HUES6 (cell line): ENCODE results near the gene REV1.

ENCODE experiments used
- H3K27ac ChIP-seq: 2 replicates; pipeline ENCODE4 v1.7.0; 2013; ENCODE audit warnings: low read depth, mild to moderate bottlenecking, low read length, inconsistent platforms
- H3K27me3 ChIP-seq: 2 replicates; pipeline ENCODE4 v1.6.1; 2013; ENCODE audit warnings: low read length; ENCODE audit not compliant: control insufficient read depth, insufficient read depth
- H3K36me3 ChIP-seq: 2 replicates; pipeline ENCODE4 v1.6.1; 2013; ENCODE audit warnings: low read length; ENCODE audit not compliant: control insufficient read depth, insufficient read depth
- H3K4me1 ChIP-seq: 2 replicates; pipeline ENCODE4 v1.6.1; 2013; ENCODE audit warnings: low read length; ENCODE audit not compliant: control insufficient read depth, insufficient read depth
- H3K4me3 ChIP-seq: 2 replicates; pipeline ENCODE4 v1.5.1; 2013; ENCODE audit warnings: low read depth, low read length
- H3K9ac ChIP-seq: one replicate; pipeline ENCODE4 v1.6.1; 2013; ENCODE audit warnings: mild to moderate bottlenecking, low read length
- H3K9me3 ChIP-seq: 2 replicates; pipeline ENCODE4 v1.6.1; 2013; ENCODE audit warnings: low read depth, low read length; ENCODE audit not compliant: control insufficient read depth, insufficient read depth

The REV1 gene

DNA sequence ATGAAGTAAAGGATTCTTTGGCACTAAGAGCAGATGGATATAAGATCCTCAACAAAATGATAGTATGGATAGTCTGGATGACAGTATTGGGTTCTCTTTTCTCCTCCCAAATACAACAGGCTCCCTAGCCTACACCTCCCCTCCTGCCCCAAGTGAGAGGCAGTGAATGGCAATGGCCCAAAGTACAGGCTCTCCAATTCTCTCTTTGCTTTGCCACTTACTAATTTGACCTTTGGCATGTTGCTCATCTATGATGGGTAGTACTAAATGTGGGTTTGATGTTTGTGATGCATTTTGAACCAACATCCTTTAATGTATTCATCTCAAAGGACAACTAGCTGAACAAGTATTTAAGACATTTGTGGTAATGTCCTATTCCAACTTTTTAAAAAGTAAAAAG, 86.7 kb downstream of the REV1 start:
- Histone ChIP-seq H3K27ac (no peak overlapping the region), H3K4me1 (peaks cover 24% of the 10 kb centered on the region), H3K27me3 (no peaks in the 10 kb centered on the region), H3K36me3 (peaks cover 87% of the 10 kb centered on the region), H3K9ac (no peak overlapping the region), H3K9me3 (no peaks in the 10 kb centered on the region), H3K4me3 (no peak overlapping the region)

DNA sequence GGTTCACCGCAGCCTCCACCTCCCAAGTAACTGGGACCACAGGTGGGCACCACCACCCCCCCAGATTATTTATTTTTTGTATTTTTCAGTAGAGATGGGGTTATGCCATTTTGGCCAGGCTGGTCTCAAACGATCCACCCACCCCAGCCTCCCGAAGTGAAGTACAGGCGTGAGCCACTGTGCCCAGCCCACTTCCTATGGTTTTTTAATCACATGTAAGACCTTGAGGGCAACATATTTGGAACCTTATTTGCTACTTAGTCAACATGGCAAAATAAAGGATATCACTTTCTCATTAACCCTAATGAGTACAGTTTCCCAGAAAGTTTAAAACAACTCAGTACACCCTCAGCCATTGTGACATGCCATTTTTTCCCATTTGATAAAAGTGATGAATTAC, 88.0 kb downstream of the REV1 start:
- Histone ChIP-seq H3K4me3 (no peak overlapping the region), H3K4me1 (peaks cover 24% of the 10 kb centered on the region), H3K27me3 (no peaks in the 10 kb centered on the region), H3K27ac (no peak overlapping the region), H3K36me3 (peaks cover 95% of the 10 kb centered on the region), H3K9me3 (no peaks in the 10 kb centered on the region), H3K9ac (no peak overlapping the region)

DNA sequence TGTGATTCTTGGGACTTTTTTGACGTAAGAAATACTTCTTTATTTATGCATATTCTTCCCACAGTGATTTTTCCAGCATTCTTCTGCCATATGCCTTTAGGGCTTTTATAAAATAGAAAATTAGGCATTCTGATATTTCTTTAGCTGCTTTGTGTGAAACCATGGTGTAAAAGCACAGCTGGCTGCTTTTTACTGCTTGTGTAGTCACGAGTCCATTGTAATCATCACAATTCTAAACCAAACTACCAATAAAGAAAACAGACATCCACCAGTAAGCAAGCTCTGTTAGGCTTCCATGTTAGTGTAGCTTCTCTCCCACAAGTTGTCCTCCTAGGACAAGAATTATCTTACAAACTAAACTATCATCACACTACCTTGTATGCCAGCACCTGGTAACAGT, 90.0 kb downstream of the REV1 start:
- H3K4me1 ChIP-seq: peaks cover 24% of the 10 kb centered on the region
- no peaks in the 10 kb centered on the region for H3K9me3 ChIP-seq
- no peak overlapping the region for H3K4me3 ChIP-seq
- no peak overlapping the region for H3K27ac ChIP-seq
- H3K27me3 ChIP-seq: no peaks in the 10 kb centered on the region
- H3K9ac ChIP-seq: no peak overlapping the region
- peaks cover 99% of the 10 kb centered on the region for H3K36me3 ChIP-seq

DNA sequence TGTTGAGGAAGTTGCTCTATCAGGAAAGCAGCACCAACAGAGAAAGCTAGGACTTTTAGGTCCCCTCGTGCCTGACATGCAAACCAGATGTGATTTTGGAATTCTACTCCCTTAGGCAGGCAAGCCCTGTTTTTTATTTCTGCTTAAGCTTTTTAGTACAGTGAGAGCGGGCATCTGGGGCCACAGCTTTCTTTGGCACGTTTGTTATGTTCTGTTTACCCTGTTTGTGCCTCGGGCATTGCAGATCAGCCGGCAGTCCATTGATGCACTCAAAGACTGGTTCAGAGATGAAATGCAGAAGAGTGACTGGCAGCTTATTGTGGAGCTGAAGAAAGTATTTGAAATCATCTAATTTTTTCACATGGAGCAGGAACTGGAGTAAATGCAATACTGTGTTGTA, 90.8 kb downstream of the REV1 start:
- no peaks in the 10 kb centered on the region for H3K27me3 ChIP-seq
- H3K9me3 ChIP-seq: no peaks in the 10 kb centered on the region
- peaks cover 99% of the 10 kb centered on the region for H3K36me3 ChIP-seq
- H3K27ac ChIP-seq: no peak overlapping the region
- H3K4me1 ChIP-seq: peaks cover 18% of the 10 kb centered on the region
- no peak overlapping the region for H3K4me3 ChIP-seq
- H3K9ac ChIP-seq: no peak overlapping the region

DNA sequence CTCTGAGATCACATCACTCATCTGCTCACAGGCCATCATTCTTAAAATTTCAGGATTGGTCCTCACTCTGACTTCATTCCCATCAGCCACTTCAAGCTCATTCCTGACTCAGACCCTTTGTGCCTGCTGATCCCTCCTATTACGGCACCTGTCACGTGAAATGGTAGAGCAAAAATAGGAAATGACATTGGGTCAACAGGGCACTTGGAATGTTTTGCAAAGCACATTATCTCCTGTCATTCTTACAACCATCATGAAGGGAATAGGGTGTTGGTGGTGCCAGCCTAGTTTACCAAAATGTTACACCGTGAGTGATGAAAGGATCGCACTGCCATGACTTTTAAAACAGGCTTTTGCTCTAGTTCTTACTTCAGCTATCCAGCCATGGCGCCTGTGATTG, 91.5 kb downstream of the REV1 start:
- Histone ChIP-seq H3K9ac (no peak overlapping the region), H3K27ac (no peak overlapping the region), H3K27me3 (no peaks in the 10 kb centered on the region), H3K4me3 (no peak overlapping the region), H3K9me3 (no peaks in the 10 kb centered on the region), H3K4me1 (peaks cover 10% of the 10 kb centered on the region), H3K36me3 (peaks cover 99% of the 10 kb centered on the region)

DNA sequence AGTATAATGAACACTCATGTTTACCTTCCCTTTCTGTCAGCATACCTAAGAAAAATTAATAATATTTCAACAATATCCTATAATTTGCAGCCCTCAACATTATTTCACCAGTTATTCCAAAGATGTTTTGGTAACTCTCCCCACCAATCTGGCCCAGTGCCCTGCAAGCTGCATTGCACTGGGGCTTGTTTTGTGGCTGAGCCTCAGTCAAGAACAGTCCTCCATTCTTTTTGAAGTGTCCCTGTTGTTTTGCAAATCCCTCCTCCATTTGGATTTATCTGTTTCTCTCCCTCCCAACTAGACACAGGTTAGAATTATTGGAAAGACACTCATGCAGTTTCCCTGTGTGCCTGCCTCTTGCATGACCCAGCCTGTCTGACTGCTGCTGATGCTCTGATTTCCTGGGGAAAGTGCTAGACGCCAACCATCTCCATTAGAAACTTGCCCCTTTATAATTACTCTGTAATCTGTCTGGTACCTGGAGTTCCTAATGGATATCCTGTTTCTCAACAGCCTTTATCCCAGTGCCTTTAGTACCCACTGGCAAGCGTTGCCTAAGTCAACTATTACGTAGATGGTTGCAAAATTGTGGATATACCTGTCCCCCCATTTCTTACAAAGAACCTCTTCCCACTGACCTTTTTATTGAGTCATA, 92.4 kb downstream of the REV1 start:
- H3K4me1 ChIP-seq: peaks cover 1% of the 10 kb centered on the region; the same call in 1 of the 2 replicates
- H3K9me3 ChIP-seq: no peaks in the 10 kb centered on the region
- H3K36me3 ChIP-seq: peaks cover 99% of the 10 kb centered on the region
- H3K9ac ChIP-seq: no peak overlapping the region
- H3K27me3 ChIP-seq: no peaks in the 10 kb centered on the region
- no peak overlapping the region for H3K27ac ChIP-seq
- no peak overlapping the region for H3K4me3 ChIP-seq

DNA sequence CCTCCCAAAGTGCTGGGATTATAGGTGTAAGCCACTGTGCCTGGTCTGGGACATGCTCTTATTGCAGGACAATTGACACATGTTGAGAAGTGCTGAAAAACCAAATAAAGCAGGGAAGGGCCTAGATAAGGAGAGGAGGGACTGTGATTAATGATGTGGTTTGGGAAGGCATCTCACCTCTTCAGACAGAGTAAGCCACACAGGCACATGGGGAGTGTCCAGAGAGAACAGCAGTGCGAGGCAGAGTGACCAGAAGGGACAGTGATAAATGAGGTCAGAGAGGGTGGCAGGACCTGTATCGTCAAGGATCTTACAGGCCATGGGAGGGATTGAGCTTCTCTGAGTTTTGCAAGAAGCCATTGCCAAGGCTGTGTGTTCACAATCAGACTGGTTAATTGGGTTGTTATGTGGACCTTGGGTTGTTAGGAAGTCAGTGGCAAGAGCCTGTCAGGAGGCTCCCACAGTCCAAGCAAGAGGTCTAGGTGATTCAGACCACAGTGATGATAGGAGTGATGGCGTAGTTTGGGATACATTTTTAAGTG, 94.2 kb downstream of the REV1 start:
- Histone ChIP-seq H3K9ac (no peak overlapping the region), H3K36me3 (peaks cover 99% of the 10 kb centered on the region), H3K9me3 (no peaks in the 10 kb centered on the region), H3K4me3 (no peak overlapping the region), H3K27me3 (no peaks in the 10 kb centered on the region), H3K4me1 (no peaks in the 10 kb centered on the region), H3K27ac (no peak overlapping the region)

DNA sequence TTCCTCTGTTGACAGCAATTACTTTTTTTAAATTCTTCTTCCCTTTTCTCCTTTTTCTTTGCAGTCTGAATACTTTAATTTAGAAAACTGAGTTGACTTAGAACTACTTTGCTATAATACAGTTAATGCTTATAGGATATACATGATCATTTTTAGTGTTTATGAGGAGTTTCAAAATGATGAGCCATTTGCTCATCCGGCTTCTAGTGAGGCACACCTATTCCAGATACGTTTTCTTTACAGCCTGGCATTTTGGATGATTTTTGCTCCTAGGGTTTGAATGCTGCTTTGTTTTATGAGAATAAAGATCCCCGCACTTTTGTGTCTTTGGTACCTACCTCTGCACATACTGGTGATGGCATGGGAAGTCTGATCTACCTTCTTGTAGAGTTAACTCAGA, 99.9 kb downstream of the REV1 start:
- peaks cover 67% of the 10 kb centered on the region for H3K36me3 ChIP-seq
- no peaks in the 10 kb centered on the region for H3K27me3 ChIP-seq
- no peak overlapping the region for H3K4me3 ChIP-seq
- no peak overlapping the region for H3K27ac ChIP-seq
- no peaks in the 10 kb centered on the region for H3K9me3 ChIP-seq
- no peak overlapping the region for H3K9ac ChIP-seq
- H3K4me1 ChIP-seq: no peaks in the 10 kb centered on the region

DNA sequence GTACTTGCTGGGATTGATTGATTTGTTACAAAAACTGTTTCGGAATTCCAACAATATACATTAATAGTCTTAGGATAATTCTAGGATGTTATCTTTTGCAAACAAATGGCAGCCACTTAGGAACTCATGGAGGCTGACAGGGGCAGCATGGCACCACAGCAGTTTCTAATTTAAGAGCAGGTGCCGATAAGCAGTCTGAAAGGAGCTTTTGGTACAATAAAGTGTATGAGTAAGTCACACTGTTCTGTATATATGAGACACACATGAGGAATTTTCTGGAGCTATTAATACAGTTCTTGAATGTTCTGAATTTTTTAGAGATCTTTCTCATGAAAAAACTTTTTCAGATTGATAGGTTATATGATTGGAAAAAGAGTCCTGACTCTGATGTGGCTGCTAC, 100.4 kb downstream of the REV1 start:
- Histone ChIP-seq H3K4me3 (no peak overlapping the region), H3K36me3 (peaks cover 67% of the 10 kb centered on the region), H3K4me1 (no peaks in the 10 kb centered on the region), H3K9me3 (no peaks in the 10 kb centered on the region), H3K9ac (no peak overlapping the region), H3K27me3 (no peaks in the 10 kb centered on the region), H3K27ac (no peak overlapping the region)

DNA sequence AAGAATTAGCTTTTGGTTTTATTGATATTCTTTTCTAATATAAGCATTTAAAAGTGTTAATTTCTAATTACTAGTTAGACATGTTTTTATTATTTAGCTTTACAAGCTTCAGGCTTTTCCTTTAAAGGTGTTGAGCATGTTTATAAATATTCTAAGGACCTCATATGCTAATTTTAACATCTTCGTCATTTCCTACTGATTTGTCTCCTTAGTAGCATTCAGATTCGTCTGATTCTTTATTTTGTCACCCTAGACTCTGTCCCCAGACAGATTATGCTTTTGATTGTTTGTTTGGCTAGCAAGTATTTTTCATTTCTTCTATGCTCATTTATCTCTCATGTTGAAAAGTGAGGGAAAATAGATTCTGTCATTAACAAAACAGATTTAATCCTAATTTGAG, 100.9 kb downstream of the REV1 start:
- no peaks in the 10 kb centered on the region for H3K4me1 ChIP-seq
- H3K36me3 ChIP-seq: peaks cover 65% of the 10 kb centered on the region
- H3K9ac ChIP-seq: no peak overlapping the region
- H3K27me3 ChIP-seq: no peaks in the 10 kb centered on the region
- H3K4me3 ChIP-seq: no peak overlapping the region
- no peaks in the 10 kb centered on the region for H3K9me3 ChIP-seq
- H3K27ac ChIP-seq: no peak overlapping the region

DNA sequence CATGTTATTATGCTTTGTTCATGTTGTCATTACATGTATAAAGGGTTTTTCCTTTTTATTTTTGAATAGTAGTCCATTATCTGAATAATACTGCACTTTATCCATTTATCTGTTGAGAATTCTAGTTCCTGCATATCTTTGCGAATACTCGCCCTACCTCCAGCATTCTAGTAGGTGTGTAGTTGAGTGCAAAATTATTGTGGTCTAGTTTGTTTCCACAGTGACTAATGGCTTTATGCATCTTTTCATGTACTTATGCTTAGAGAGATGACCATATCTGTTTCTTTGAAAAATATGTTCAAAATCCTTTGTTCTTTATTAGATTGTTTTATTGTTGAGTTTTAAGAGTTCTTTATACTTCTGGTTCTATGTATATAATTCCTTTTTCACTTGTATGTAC, 103.8 kb downstream of the REV1 start:
- H3K4me1 ChIP-seq: no peaks in the 10 kb centered on the region
- peaks cover 65% of the 10 kb centered on the region for H3K36me3 ChIP-seq
- H3K9ac ChIP-seq: no peak overlapping the region
- H3K4me3 ChIP-seq: no peak overlapping the region
- H3K27ac ChIP-seq: no peak overlapping the region
- H3K27me3 ChIP-seq: no peaks in the 10 kb centered on the region
- no peaks in the 10 kb centered on the region for H3K9me3 ChIP-seq
